IPS-11a (cell line): ENCODE results near the gene VTI1A.

Experiments
- H3K4me3 ChIP-seq: one replicate; pipeline ENCODE4 v1.5.1; 2013; ENCODE audit warnings: low read depth, low read length, control low read depth

VTI1A gene

GRCh38 chr10:112671743-112672142 is 224.7 kb downstream of the VTI1A start:
- no peak overlapping the region for H3K4me3 ChIP-seq

DNA sequence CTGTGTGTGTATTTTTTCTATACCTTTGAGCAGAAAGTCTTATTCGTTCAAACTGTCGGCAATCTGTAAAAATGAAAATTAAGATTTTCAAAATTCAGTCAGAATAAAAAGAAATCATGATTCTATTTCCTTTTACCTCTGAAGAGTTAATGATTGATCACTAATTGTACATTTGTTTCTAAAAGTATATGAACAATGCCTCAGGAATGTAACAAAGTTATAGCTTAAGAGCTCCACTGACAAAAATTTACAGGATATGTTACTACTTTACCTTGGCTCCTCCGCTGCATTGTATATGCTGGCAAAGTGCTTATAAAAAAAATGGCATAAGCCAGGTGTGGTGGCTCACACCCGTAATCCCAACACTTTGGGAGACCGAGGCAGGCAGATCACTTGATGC is 225.7 kb downstream of the VTI1A start:
- no peak overlapping the region for H3K4me3 ChIP-seq

- no peak overlapping the region for H3K4me3 ChIP-seq
Measured at GRCh38 chr10:112675560-112676083, 228.6 kb downstream of the VTI1A start.

DNA sequence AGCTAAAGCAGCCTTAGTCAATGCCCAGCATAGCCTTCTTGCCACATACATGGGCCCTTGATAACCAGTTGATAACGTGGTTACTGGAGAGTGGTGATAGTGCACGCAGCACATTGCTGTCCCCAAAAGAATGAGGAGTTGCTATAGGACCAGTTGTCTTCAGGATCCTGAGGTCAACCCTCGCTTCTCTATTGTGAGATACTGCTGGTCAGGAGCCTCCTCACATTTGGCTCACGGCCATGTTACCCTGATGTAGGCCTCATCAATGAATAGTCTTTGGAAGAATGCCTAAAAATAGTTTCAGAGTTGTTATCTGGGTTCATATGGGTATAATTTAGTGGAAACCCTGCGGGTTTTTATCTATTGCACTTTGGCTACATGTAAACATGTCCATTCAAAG is 230.7 kb downstream of the VTI1A start:
- H3K4me3 ChIP-seq = no peak overlapping the region

- no peak overlapping the region for H3K4me3 ChIP-seq
Measured at GRCh38 chr10:112678581-112678980, 231.6 kb downstream of the VTI1A start.

DNA sequence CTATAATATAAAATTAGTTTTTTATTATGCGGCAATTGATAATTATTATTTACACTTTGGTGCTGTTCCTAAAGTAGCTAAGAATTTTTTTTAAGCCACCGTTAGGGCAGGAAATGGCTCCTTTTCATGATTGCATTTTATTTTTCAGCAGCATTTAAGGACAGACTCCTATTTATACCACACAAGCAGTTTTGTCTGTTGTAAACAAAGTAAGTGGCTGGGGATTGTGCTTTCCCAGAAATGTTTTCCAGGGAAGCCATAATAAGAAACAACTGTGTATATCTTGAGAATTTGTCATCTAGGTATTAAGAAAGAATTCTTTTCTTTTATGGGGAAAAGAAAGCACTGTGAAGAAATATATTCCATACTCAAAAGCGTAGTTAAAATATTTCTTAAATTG is 232.0 kb downstream of the VTI1A start:
- no peak overlapping the region for H3K4me3 ChIP-seq

GRCh38 chr10:112679392-112679791 is 232.4 kb downstream of the VTI1A start:
- H3K4me3 ChIP-seq = no peak overlapping the region

DNA sequence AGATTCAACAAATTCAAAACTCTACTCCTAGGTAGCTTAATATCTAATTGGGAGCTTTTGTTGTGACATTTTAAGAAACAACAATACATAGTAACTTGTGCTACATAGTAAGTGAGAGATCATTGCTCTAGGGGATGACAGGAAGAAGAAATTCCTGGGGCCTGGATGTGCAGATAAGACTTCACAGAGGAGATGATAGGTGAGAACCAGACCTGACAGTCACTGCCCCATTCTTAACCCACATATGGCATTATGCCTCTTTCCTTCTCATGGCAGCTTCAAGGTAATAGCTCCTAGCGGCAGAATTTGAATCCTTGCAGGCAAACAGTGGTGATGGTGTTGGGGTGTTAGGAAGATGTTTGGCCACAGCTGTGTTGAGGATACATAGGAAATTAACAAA is 233.6 kb downstream of the VTI1A start:
- H3K4me3 ChIP-seq = no peak overlapping the region

DNA sequence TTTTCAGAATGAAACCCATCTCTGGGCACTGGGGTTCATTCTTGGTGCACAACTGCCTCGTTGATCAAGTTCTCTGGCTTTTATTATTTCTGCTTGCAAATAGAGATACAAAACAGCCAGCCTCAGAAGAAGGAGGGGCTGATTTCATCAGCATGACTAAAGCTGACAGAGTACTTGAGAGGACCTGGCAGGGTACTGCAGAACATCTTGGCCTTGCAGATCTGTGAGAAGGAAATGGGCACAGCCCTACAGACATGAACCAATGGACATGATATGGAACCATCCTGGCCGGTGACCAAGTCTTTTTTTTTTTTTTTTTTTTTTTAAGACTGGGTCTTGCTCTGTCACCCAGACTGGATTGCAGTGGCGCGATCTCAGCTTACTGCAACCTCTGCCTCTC is 240.6 kb downstream of the VTI1A start:
- H3K4me3 ChIP-seq = no peak overlapping the region

- H3K4me3 ChIP-seq = no peak overlapping the region
Measured at GRCh38 chr10:112689327-112690072, 242.5 kb downstream of the VTI1A start.

DNA sequence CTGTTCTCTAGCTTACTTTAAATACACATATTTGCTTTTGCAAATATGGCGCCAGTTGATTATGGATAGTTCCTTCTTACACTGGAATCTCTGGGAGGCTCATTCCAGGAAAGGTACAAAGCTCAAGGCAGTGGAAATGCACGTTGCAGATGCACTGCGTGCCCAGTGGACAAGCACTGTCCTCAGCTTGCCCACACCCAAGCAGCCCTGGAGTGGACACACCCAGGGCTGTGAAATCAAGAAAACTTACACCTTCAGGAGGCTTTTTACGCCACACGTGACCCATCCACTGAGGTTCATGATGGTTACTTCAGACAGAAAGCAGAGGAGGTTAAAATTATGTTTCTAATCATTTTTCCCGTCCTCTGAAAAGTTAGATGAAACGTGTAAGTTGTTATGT is 248.5 kb downstream of the VTI1A start:
- no peak overlapping the region for H3K4me3 ChIP-seq

DNA sequence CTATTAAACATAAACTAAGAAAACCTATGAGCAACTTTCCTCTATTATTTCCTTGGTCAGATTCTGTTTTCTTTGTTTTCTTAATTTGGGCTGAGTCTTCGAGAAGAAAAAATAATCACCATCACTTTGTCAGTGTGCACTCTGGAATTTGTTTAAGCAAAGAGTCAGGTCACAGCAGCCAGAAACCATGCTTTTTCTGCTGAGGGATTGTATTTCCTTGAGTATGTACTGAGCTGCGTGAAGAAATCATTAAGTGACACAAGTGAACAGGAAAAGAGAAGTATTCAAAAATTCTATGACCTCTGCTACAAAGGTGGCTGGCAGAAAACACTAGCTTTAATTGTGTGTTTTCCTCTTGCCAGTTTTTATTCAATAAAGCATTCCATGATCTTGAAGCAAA is 249.6 kb downstream of the VTI1A start:
- H3K4me3 ChIP-seq = no peak overlapping the region

DNA sequence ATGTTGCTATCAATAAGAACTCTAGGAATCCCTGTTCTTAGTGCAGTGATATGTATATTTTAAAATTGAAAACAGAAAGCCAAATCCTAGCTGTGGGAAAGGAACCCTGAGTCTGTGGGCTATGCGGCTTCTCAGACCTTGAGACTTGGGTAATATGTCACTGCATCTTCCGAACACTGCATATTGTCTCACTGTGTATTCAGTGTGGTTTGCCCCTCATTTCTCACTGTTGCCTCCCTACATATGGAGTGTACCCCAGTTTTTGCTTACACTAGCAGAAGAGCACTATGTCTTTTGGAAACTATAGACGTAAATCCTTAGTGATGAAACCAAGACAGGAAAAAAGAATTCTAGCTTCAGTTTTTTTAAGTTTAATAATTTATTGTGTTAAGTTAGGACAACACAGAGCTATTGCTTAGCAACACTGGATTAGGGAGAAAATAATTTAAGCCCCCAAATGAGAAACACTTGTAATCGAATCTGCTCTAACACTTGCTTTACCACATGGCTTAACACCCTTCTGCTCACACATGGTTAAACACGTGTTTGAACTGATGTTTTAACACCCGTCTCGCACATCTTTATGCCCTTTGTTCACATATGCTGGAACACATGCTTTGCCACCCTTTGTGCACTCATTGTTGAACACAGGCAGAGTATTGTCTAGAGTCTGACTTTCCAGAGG is 251.3 kb downstream of the VTI1A start:
- no peak overlapping the region for H3K4me3 ChIP-seq

- no peak overlapping the region for H3K4me3 ChIP-seq
Measured at GRCh38 chr10:112698818-112699164, 251.8 kb downstream of the VTI1A start.

- no peak overlapping the region for H3K4me3 ChIP-seq
Measured at GRCh38 chr10:112700215-112700671, 253.2 kb downstream of the VTI1A start.

- H3K4me3 ChIP-seq = no peak overlapping the region
Measured at GRCh38 chr10:112701211-112701877, 254.3 kb downstream of the VTI1A start.

DNA sequence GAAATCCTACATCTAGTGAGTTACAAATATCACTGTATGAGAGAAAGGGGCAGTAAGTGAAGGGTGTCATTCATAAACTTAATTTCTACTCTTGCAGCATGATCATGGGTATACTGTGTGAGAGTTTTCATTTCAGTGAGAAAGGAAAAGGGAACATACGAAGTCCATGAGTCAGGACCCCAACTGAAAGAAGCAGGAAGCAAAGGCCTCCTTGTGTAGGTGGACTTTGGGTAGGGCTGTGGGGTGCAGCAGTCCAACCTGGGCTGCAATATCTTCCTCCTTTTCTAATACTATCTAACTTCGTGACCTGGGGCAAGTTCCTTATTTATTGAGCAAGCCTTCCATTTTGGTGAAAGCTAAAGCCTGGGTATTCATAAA is 254.9 kb downstream of the VTI1A start:
- H3K4me3 ChIP-seq = no peak overlapping the region

GRCh38 chr10:112706577-112706976 is 259.6 kb downstream of the VTI1A start:
- no peak overlapping the region for H3K4me3 ChIP-seq

- no peak overlapping the region for H3K4me3 ChIP-seq
Measured at GRCh38 chr10:112708461-112708860, 261.4 kb downstream of the VTI1A start.

- no peak overlapping the region for H3K4me3 ChIP-seq
Measured at GRCh38 chr10:112710528-112710927, 263.5 kb downstream of the VTI1A start.

DNA sequence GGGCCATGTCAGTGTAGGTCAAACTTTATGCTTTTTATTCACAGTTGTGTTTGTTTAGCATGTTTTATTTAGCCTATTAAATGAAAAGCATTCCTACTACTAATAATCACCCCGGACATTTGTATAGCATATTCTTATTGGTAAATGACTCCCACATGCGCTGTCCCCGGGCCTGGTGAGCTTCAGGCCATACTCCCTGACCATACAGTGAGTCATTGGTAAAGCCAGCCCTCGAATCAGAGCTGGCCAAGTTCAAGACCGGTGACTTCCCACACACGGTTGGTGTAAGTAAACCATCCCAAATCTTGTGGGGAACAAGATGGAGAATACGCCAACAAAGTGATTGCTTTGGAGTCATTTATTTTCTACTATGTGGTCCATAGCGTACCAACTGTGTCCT is 264.4 kb downstream of the VTI1A start:
- no peak overlapping the region for H3K4me3 ChIP-seq

- no peak overlapping the region for H3K4me3 ChIP-seq
Measured at GRCh38 chr10:112712536-112712935, 265.5 kb downstream of the VTI1A start.
